Activated T-helper 17 cell treated with anti-CD3 and anti-CD28 coated beads, Interleukin-2, amount 50 U/mL, for 72 hours (primary cell): ENCODE results near the gene PLCB3. TPM values are rescaled to one million over a fixed set of nuclear protein-coding genes. Genes with fewer than 3 reads are reported as not detected.

Source experiments
- ATAC-seq: fragments of 150-1000 bp; cut with Tn5 transposase; replicated peaks from 2 replicates; pipeline ENCODE4 v1.10.0; 2021; ENCODE audit warnings: mild to moderate bottlenecking, moderate library complexity
- H3K27ac Mint-ChIP-seq: one replicate; pipeline ENCODE4 v1.8.0; 2022; ENCODE audit warnings: mixed read lengths
- H3K27me3 Mint-ChIP-seq: one replicate; pipeline ENCODE4 v1.8.0; 2022; ENCODE audit warnings: mixed read lengths
- H3K36me3 Mint-ChIP-seq: one replicate; pipeline ENCODE4 v1.8.0; 2022; ENCODE audit warnings: low read depth, mild to moderate bottlenecking, mixed read lengths
- H3K4me1 Mint-ChIP-seq: one replicate; pipeline ENCODE4 v1.8.0; 2022; ENCODE audit warnings: mixed read lengths
- H3K4me3 Mint-ChIP-seq: one replicate; pipeline ENCODE4 v1.8.0; 2022; ENCODE audit warnings: mild to moderate bottlenecking, mixed read lengths
- H3K9me3 Mint-ChIP-seq: one replicate; pipeline ENCODE4 v1.8.0; 2022; ENCODE audit warnings: mixed read lengths
- total RNA-seq, 2 donors: library from RNA; stranded (reverse); gene quantifications; one replicate each; pipeline ENCODE4 v1.2.3, GENCODE V29; 2022

Gene PLCB3
- 10 to 100 TPM; 13.1 to 22.8 TPM for total RNA-seq

DNA sequence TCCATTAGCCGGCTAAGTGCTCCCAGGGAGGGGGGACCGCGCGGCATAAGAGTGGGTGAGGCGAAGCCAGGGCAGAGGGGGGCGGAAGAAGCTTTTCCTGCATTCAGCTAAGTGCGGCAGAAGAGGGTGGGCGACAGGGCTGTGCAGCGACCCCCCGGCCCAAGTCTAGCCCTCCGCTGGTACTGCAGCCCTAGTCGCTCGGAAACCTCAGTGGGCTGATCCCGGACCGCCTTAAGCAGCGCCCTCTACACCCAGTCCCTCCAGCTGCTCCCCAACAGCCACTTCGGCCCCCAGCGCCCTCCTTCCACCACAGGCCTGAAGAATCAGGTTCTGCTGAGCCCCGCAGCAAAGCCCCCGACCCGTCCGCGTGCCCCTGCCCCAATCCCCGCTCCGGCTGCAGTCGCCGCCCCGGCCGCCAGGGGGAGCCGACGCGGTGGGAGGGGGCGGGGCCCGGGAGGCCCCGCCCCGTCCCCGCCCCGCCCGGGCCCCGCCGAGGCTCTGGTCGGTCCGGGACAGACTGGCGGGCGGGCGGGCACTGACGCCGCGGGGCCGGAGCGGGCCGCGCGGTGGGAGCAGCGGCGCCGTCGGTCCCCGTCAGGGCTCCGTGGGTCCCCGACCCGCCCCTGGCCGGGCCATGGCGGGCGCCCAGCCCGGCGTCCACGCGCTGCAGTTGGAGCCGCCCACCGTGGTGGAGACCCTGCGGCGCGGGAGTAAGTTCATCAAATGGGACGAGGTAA lies at the start of gene PLCB3:
Gene PLCB3, plus strand, starts transcription at position 515 of the 737 bp plus-strand sequence. Its CDS starts 120 bp downstream, at position 635.
- H3K27ac Mint-ChIP-seq = peak within 1 kb of the TSS; percentile 85
- H3K4me3 Mint-ChIP-seq = peak within 1 kb of the TSS; percentile 92
- H3K4me1 Mint-ChIP-seq = peaks cover 9% of the 10 kb centered on the region
- no peaks in the 10 kb centered on the region for H3K9me3 Mint-ChIP-seq
- ATAC-seq = peak; percentile 77
- H3K27me3 Mint-ChIP-seq = no peaks in the 10 kb centered on the region
- peaks cover 11% of the 10 kb centered on the region for H3K36me3 Mint-ChIP-seq

DNA sequence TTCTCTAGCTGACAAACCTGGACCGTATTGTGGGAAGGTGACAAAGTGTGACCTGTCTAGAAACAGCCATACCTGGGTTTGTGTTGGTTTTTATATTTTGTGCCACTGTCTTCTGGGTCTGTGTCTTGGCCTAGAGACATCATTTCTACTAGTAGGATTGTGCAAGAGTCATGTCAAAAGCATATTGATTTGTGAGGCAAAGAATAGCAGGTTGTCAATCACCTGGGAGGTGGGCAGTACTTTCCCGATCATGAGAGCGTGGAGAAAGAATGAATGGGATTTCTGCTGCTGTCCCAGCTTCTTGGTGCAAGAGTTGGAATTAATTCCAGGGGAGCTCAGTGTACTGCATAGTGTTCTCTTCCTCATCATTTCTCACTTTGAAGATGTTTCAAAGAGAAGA lies 49.8 kb upstream of the PLCB3 start:
- no peak for ATAC-seq

DNA sequence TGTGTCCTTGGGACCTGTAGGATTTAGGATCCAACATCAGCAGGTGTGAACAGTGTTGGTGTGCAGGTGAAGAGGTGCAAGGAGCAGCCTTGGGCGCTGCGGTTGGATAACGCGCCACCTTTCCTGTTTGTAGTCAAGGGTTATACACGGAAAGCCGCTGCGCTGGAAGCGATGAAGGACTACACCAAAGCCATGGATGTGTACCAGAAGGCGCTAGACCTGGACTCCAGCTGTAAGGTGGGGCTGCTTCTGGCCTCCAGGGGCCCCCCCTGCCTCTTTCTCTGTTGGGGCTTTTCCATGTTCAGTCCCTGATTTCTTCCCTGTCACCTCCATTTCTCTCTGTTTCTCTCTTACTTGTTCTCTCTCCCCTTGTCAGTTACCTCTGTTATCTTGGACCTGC lies 48.3 kb upstream of the PLCB3 start:
- Mint-ChIP-seq H3K27ac (no peak overlapping the region), H3K4me1 (peaks cover 10% of the 10 kb centered on the region), H3K27me3 (no peaks in the 10 kb centered on the region), H3K9me3 (no peaks in the 10 kb centered on the region), H3K4me3 (no peak overlapping the region), H3K36me3 (peaks cover 100% of the 10 kb centered on the region)
- no peak for ATAC-seq

More for the DNA sequence above, 49.8 kb upstream of the PLCB3 start:
- Mint-ChIP-seq H3K4me1 (peaks cover 10% of the 10 kb centered on the region), H3K27ac (no peak overlapping the region), H3K9me3 (no peaks in the 10 kb centered on the region), H3K36me3 (peaks cover 100% of the 10 kb centered on the region), H3K4me3 (no peak overlapping the region), H3K27me3 (no peaks in the 10 kb centered on the region)

DNA sequence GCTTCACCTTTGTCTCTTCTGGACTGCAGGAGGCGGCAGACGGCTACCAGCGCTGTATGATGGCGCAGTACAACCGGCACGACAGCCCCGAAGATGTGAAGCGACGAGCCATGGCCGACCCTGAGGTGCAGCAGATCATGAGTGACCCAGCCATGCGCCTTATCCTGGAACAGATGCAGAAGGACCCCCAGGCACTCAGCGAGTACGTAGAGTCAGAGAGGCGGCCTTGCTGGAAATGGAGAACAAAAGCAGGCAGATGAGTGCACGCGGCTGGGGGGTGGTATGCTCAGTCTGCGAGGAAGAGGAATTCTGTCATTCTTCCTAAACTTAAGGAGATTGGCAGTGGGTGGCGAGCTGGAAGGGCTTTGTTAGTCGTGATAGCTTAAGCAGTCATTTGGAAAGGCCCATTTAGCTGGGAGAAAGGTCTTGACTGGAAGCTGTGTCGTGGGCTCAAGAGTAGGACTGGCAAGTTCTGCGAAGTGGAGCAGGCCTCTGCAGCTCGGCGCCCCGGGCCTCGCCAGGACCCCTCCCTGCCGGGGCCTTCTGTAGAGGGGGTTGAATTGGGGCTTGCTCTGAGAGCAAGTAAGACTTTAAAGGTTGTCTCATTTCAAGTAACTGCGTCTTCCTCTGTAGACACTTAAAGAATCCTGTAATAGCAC lies 47.8 kb upstream of the PLCB3 start:
- no peak for ATAC-seq
- Mint-ChIP-seq H3K27ac (peak overlapping the region; percentile 47), H3K4me3 (peak overlapping the region; percentile 93), H3K9me3 (no peaks in the 10 kb centered on the region), H3K36me3 (peaks cover 100% of the 10 kb centered on the region), H3K27me3 (no peaks in the 10 kb centered on the region), H3K4me1 (peaks cover 10% of the 10 kb centered on the region)

DNA sequence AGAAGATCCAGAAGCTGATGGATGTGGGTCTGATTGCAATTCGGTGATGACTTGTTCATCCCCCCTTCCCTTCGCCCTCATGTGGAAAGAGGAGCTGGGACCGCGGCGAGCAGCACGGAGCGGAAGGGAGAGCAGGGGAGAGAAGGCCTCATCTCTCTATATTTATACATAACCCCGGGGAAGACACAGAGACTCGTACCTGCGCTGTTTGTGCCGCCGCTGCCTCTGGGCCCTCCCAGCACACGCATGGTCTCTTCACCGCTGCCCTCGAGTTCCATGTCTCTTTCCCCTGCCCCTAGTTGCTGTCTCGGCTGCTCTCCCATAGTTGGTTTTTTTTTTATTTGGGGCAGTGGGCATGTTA lies 47.3 kb upstream of the PLCB3 start:
- ATAC-seq = no peak
- Mint-ChIP-seq H3K9me3 (no peaks in the 10 kb centered on the region), H3K36me3 (peaks cover 100% of the 10 kb centered on the region), H3K27me3 (no peaks in the 10 kb centered on the region), H3K4me1 (peaks cover 10% of the 10 kb centered on the region), H3K27ac (peak overlapping the region; percentile 47), H3K4me3 (peak overlapping the region; percentile 93)

DNA sequence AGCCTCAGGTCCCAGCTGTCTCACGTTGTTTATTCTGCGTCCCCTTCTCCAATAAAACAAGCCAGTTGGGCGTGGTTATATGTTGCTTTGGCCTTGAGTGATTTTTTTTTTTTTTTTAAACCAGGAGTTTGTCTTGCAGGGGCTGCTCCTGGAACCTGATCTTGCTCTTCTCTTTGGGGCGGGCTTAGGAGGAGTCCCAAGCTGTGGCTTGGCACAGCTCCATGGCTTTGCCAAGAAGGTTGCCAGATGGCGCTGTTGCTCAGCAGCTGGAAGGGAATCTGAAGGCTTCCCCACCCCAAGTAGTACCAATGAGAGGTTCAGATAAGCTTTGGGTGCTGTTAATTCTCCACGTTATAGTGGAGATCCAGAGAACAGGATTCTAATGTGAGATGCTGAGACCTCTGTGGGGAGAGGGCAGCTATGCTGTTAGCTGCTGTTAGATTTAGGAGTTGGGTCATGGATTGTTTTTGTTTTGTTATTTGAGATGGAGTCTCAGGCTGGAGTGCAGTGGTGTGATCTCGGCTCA lies 46.8 kb upstream of the PLCB3 start:
- H3K9me3 Mint-ChIP-seq = no peaks in the 10 kb centered on the region

DNA sequence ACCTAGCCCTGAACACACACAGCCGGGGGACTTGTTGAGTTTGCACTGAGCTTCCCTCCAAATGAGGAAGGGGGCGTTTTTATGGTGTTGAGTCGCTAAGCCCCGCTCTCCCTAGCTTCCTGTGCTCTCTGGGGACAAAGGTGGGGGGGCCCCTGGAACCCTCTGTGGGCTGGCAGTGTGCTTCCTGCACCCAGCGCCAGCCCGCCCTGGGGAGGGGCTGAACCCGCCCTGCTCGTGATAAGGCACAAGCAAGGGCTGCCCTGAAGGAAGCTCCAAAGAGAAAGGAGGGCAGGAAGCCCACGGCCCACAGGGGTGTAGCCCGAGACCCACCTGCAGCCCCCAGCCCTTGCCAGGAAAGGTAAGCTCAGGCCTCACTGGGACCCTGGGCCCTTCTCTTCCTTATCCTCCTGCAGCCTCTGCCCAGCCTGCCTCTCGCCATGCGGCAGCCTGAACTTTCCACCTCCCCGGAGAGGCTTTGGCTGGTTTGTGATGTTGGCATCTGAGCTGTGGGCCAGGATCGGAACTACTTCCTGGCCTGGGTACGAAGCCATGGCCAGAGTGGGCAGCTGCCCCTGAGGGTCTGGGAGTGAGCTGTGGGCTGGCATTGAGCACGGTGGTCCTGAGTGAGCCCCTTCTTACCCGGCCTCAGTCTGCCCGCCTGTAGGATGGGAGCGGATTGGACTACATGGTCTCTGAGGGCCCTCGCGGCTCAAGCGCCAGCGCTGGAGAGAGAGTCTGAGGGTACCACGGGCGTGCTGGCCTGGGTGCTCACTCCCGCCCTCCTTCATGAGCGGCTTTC lies 44.7 kb upstream of the PLCB3 start, which contains the start of gene FERMT3:
Gene FERMT3, plus strand, starts transcription at position 265 of the 799 bp plus-strand sequence. CDS start 644 bp downstream, outside the sequence.
- H3K4me3 Mint-ChIP-seq = peak within 1 kb of the TSS; percentile 93
- no peaks in the 10 kb centered on the region for H3K9me3 Mint-ChIP-seq
- peaks cover 100% of the 10 kb centered on the region for H3K36me3 Mint-ChIP-seq
- peak; percentile 63 for ATAC-seq
- H3K27me3 Mint-ChIP-seq = no peaks in the 10 kb centered on the region
- H3K4me1 Mint-ChIP-seq = peaks cover 14% of the 10 kb centered on the region
- peak within 1 kb of the TSS; percentile 98 for H3K27ac Mint-ChIP-seq

More for the DNA sequence above, 46.8 kb upstream of the PLCB3 start:
- Mint-ChIP-seq H3K27ac (peak overlapping the region; percentile 47), H3K4me1 (peaks cover 10% of the 10 kb centered on the region), H3K4me3 (peak overlapping the region; percentile 93), H3K27me3 (no peaks in the 10 kb centered on the region), H3K36me3 (peaks cover 100% of the 10 kb centered on the region)
- peak; percentile 38 for ATAC-seq

DNA sequence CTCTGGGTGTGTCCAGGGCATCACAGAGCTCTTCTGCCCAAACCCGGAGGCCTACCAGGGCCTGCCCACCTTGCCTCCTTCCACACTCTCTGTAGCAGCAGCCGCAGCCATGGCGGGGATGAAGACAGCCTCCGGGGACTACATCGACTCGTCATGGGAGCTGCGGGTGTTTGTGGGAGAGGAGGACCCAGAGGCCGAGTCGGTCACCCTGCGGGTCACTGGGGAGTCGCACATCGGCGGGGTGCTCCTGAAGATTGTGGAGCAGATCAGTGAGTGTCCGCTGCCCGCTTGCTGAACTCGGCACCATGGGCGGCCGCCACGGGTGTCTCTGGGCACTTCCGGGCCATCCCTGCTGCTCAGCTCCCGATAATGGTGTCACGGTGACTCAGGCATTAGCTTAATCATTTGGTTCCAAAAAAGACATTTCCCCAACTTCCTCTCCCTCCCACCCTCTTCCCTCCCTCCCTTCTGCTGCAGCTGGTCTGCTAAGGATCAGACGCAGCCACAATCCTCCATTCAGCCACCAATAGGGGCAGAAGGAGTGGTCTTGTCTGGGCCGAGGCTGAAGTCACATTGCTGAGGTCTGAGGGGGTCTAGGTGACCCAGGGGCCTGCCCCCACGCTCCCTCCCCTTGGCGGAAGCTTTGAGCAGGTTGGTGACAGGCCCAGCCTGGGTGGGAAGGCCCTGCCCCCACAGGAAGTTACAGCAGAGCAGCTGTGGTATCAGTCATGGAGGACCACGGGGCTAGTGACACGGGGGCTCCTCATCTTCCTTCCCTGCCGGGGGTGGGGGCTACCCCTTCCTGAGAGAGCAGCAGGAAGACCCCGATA lies 43.9 kb upstream of the PLCB3 start:
- H3K4me3 Mint-ChIP-seq = peak overlapping the region; percentile 93
- H3K4me1 Mint-ChIP-seq = peaks cover 19% of the 10 kb centered on the region
- no peaks in the 10 kb centered on the region for H3K9me3 Mint-ChIP-seq
- peak overlapping the region; percentile 98 for H3K27ac Mint-ChIP-seq
- H3K36me3 Mint-ChIP-seq = peaks cover 100% of the 10 kb centered on the region
- no peaks in the 10 kb centered on the region for H3K27me3 Mint-ChIP-seq
- ATAC-seq = peak; percentile 80

DNA sequence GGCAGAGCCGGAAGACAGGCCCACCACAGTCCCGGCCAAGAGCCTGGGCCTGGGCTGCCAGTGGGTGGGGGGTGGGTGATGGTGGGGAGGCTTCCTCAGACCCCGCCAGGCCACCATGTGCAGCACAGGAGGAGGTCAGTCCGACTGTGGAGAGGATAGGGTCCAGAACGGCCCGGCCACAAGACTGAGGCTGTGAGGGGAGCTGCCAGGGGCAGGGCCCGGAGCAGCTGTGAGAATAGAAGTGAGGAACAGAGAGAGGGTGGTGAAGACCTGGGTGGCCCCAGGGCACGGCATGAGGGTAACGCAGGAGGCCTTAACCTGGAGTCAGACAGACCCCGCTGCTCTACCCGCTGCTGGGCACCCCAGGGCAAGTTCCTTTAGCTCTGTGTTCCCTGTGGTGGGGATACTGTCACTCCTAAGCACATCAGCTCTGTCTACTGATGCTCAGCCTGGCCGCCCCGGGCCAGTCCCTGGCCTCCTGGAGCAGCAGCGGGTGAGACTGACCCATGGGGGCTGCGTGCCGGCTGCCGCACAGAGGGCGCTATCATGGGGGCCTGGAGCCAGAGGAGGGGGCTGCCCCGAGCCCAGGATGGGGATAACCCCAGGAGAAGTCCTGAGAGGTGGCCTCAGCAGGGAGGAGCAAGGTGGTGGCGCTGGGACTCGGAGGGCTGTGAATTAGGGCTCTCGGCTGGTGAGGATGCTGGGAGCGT lies 43.1 kb upstream of the PLCB3 start:
- no peaks in the 10 kb centered on the region for H3K9me3 Mint-ChIP-seq
- ATAC-seq = no peak
- no peaks in the 10 kb centered on the region for H3K27me3 Mint-ChIP-seq
- H3K27ac Mint-ChIP-seq = peak overlapping the region; percentile 98
- peak overlapping the region; percentile 93 for H3K4me3 Mint-ChIP-seq
- peaks cover 21% of the 10 kb centered on the region for H3K4me1 Mint-ChIP-seq
- peaks cover 100% of the 10 kb centered on the region for H3K36me3 Mint-ChIP-seq

DNA sequence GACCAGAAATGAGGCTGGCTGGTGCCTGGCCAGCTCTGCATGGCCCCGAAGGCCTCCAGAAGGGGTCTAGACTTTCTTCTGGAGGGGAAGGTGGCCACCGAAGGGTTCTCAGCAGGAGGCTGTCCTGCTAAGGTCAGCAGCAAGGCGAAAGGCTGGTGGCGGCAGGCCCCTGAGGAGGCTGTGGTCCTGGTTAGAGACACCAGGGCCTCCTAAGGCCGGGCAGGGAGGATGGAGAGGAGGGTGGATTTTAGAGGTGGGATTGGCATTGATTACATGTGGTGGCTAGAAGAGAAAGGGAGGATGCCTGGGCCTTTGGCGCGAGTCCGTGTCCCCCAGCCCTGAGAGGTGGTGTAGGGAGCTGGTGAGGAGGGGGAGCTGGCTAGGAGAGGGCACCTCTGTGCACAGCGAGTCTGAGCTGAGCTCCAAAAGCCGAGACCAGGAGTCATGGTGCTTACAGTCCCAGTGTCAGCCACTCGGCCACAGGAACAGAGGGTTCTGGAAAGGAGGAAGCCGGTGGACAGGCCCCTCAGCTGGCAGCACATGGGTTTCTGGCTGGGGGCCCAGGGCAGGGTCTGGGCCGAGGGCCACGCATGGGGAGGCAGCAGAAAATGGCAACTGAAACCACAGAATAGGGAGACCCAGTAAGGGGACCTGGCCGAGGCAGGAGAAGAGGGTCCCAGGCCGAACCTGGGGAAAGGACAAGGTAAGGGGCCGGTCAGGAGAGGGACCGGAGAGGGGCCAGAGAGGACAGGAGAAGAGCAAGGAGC lies 42.4 kb upstream of the PLCB3 start:
- H3K27me3 Mint-ChIP-seq = no peaks in the 10 kb centered on the region
- H3K9me3 Mint-ChIP-seq = no peaks in the 10 kb centered on the region
- no peak for ATAC-seq
- peaks cover 23% of the 10 kb centered on the region for H3K4me1 Mint-ChIP-seq
- peaks cover 100% of the 10 kb centered on the region for H3K36me3 Mint-ChIP-seq
- peak overlapping the region; percentile 93 for H3K4me3 Mint-ChIP-seq
- peak overlapping the region; percentile 98 for H3K27ac Mint-ChIP-seq

DNA sequence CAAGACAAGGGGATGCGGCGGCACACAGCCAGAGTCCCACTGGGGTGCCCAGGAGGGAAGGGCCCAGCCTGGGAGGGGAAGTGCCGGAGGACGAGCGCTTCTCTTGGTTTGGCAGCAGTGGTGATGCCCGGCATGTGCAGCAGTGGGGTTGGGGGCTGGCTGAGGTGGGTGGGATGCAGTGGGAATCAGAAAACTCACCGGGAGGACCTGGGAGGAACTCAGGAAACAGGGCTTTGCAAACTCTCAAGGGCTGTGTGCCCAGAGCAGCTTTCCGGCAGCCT lies 41.8 kb upstream of the PLCB3 start:
- H3K9me3 Mint-ChIP-seq = no peaks in the 10 kb centered on the region
- peak overlapping the region; percentile 98 for H3K27ac Mint-ChIP-seq
- H3K4me3 Mint-ChIP-seq = peak overlapping the region; percentile 93
- H3K4me1 Mint-ChIP-seq = peaks cover 21% of the 10 kb centered on the region
- no peaks in the 10 kb centered on the region for H3K27me3 Mint-ChIP-seq
- peaks cover 100% of the 10 kb centered on the region for H3K36me3 Mint-ChIP-seq
- ATAC-seq = no peak

DNA sequence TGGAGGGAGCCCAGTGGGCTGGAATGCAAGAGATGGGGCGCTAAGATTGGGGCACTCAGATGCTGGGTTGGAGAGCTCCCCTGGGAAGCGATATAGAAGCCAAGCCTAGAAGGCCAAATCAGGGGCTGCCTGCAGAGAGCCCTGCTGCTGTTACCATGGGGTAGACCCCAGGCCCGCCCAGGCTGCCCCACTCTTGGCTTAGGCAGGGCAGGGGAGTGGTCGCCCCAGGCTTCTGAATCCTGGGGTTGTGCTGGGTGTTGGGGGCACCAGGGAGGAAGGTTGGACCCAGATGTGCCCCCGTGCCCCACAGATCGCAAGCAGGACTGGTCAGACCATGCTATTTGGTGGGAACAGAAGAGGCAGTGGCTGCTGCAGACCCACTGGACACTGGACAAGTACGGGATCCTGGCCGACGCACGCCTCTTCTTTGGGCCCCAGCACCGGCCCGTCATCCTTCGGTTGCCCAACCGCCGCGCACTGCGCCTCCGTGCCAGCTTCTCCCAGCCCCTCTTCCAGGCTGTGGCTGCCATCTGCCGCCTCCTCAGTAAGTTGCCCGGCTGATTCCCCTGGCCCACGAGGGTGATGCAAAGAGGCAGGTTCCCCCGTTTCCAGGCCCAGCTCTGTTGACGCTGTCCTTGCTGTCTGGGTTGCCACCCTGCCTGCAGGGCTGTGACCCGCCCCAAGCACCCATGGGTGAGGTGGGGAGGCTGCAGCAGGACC lies 40.9 kb upstream of the PLCB3 start:
- H3K27me3 Mint-ChIP-seq = no peaks in the 10 kb centered on the region
- H3K9me3 Mint-ChIP-seq = no peaks in the 10 kb centered on the region
- ATAC-seq = no peak
- H3K27ac Mint-ChIP-seq = peak overlapping the region; percentile 98
- H3K4me3 Mint-ChIP-seq = peak overlapping the region; percentile 93
- peaks cover 24% of the 10 kb centered on the region for H3K4me1 Mint-ChIP-seq
- peaks cover 100% of the 10 kb centered on the region for H3K36me3 Mint-ChIP-seq
